ENCODE results near the gene PPM1E. TPM values are rescaled to one million over a fixed set of nuclear protein-coding genes. Genes with fewer than 3 reads are reported as not detected.

Gene PPM1E
- total and polyA plus RNA-seq, 2 of the 4 experiments (the other 2 are of a cell fraction) = under 0.01 to 0.05 TPM

DNA sequence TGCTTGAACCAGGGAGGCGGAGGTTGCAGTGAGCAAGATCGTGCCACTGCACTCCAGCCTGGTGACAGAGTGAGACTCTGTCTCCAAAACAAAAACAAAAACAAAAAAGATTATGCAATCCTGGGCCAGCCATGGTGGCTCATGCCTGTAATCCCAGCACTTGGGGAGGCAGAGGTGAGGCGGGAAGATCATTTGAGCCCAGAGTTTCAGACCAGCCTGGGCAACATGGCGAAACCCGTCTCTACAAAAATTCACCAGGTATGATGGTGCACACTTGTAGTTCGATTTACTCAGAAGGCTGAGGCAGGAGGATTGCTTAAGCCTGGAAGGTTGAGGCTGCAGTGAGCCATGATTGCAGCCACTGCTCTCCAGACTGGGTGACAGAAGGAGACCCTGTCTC, 109.6 kb downstream of the PPM1E start:
- H4K5ac ChIP-seq (ENCODE audit: low read depth, low read length) = no peak overlapping the region
- no peak overlapping the region for H2AK9ac ChIP-seq (replicated peaks; ENCODE audit: low read depth, low read length, poor library complexity)
- H2BK15ac ChIP-seq (ENCODE audit: low read depth, low read length) = no peak overlapping the region
- no peak for DNase-seq
- no peak overlapping the region for H3K4me3 ChIP-seq (ENCODE audit: insufficient read depth, low read depth, low read length)
- no peaks in the 10 kb centered on the region for H3K9me1 ChIP-seq (ENCODE audit: insufficient read depth, low read length)
- H3K23ac ChIP-seq (ENCODE audit: low read depth, low read length) = no peak overlapping the region
- no peak overlapping the region for H3K4ac ChIP-seq (ENCODE audit: low read depth, low read length)
- H3K18ac ChIP-seq (ENCODE audit: low read depth, low read length) = no peak overlapping the region
- no peaks in the 10 kb centered on the region for H3K4me1 ChIP-seq (ENCODE audit: control insufficient read depth, insufficient read depth, low read length)
- no peak overlapping the region for H4K8ac ChIP-seq (ENCODE audit: low read depth in 2 of 2, low read length in 2 of 2)
- H3K36me3 ChIP-seq (ENCODE audit: control insufficient read depth, insufficient read depth, low read length) = no peaks in the 10 kb centered on the region
- in situ Hi-C loops (cut with MboI; ENCODE audit: low sequenced_read_pairs) = no loop called here
- no peak overlapping the region for H2BK5ac ChIP-seq (ENCODE audit: low read depth, low read length, poor library complexity, severe bottlenecking)
- H3K27me3 ChIP-seq (ENCODE audit: control insufficient read depth, insufficient read depth, low read length) = peaks cover 2% of the 10 kb centered on the region
- no TSS peak for BruUV-seq (replicated peaks)
- H2AK5ac ChIP-seq (ENCODE audit: low read depth, low read length) = no peak overlapping the region
- ChIA-PET CTCF (no interaction called here), POLR2A (ENCODE audit: unreplicated experiment) (no interaction called here)
- H4K91ac ChIP-seq (ENCODE audit: insufficient read depth, low read depth, low read length) = no peak overlapping the region
- H3K9me3 ChIP-seq (ENCODE audit: control insufficient read depth, insufficient read depth, low read length) = no peaks in the 10 kb centered on the region
- no peak for ATAC-seq (ENCODE audit: low read depth)
- no peak overlapping the region for H2BK120ac ChIP-seq (ENCODE audit: low read depth, low read length)
- dilution Hi-C loops (cut with HindIII; ENCODE audit: low sequenced_read_pairs, unreplicated experiment) = no loop called here
- no peak overlapping the region for H3K9ac ChIP-seq (ENCODE audit: low read depth, low read length)
- no CpG with 5 or more reads among the region's 6 CpGs for WGBS, 2 experiments (ENCODE audit: extremely low coverage in 2 of 2, insufficient read length in 1 of 2)
- H3K56ac ChIP-seq (ENCODE audit: extremely low read depth, insufficient read depth, low read length) = no peak overlapping the region
- intact Hi-C loops (cut with micrococcal nuclease) = no loop called here
- H3K27ac ChIP-seq (ENCODE audit: insufficient read depth, low read length) = no peak overlapping the region
- TF ChIP-seq CHD1 (IDR thresholded peaks at IDR 0.05; ENCODE audit: low read depth, low read length) (no peak), RCOR1 (IDR thresholded peaks at IDR 0.05; ENCODE audit: insufficient replicate concordance, low read length) (no peak), MXI1 (IDR thresholded peaks at IDR 0.05; ENCODE audit: borderline replicate concordance, low read depth, low read length) (no peak), POLR2A (IDR thresholded peaks at IDR 0.05; ENCODE audit: low read depth, low read length) (no peak), MAFK (IDR thresholded peaks at IDR 0.05; ENCODE audit: low read depth, low read length) (no peak), CEBPB (IDR thresholded peaks at IDR 0.05; ENCODE audit: low read depth, low read length) (no peak), MAZ (IDR thresholded peaks at IDR 0.05; ENCODE audit: borderline replicate concordance, low read depth, low read length) (no peak)
- TF ChIP-seq, protein P1, sequence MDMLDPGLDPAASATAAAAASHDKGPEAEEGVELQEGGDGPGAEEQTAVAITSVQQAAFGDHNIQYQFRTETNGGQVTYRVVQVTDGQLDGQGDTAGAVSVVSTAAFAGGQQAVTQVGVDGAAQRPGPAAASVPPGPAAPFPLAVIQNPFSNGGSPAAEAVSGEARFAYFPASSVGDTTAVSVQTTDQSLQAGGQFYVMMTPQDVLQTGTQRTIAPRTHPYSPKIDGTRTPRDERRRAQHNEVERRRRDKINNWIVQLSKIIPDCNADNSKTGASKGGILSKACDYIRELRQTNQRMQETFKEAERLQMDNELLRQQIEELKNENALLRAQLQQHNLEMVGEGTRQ (IDR thresholded peaks at IDR 0.05; ENCODE audit: low read depth, low read length) = no peak
- no peak overlapping the region for H3K4me2 ChIP-seq (ENCODE audit: low read depth, low read length)
- no peak overlapping the region for H2BK20ac ChIP-seq (ENCODE audit: low read depth, low read length)
- H2AFZ ChIP-seq (replicated peaks; ENCODE audit: low read length, poor library complexity) = no peak overlapping the region
- H3K79me1 ChIP-seq (ENCODE audit: low read depth in 1 of 2, low read length in 2 of 2) = no peaks in the 10 kb centered on the region
- H3K14ac ChIP-seq (replicated peaks; ENCODE audit: low read depth, low read length) = no peak overlapping the region
- no peaks in the 10 kb centered on the region for H4K20me1 ChIP-seq (ENCODE audit: insufficient read depth, low read length)

Data from IMR-90 (cell line).